GM10248 (cell line): ENCODE data around the gene BAIAP2L1.

Source experiments
- CTCF ChIA-PET: fragments of 300-600 bp; sonication (Branson Sonifier 250); formaldehyde crosslinking; extraction: SDS; loops from one replicate; lab custom pipeline; 2021; ENCODE audit warnings: antibody characterized with exemption; lab: Yijun Ruan, JAX
- POLR2A ChIA-PET: fragments of 350-650 bp; sonication (Branson Sonifier 250); formaldehyde crosslinking; extraction: SDS; loops from one replicate; lab custom pipeline; 2020; ENCODE audit warnings: antibody characterized with exemption; lab: Yijun Ruan, JAX
- DNase-seq: peaks from one replicate; pipeline ENCODE4 v3.0.0; 2012; ENCODE audit errors: extremely low spot score
- TF ChIP-seq, protein P1 (sequence below): IDR thresholded peaks from 2 replicates; pipeline ENCODE4 v1.5.1; 2012; ENCODE audit warnings: mild to moderate bottlenecking, low read depth; ENCODE audit errors: extremely low read depth, missing control alignments, control extremely low read depth

The BAIAP2L1 gene

DNA sequence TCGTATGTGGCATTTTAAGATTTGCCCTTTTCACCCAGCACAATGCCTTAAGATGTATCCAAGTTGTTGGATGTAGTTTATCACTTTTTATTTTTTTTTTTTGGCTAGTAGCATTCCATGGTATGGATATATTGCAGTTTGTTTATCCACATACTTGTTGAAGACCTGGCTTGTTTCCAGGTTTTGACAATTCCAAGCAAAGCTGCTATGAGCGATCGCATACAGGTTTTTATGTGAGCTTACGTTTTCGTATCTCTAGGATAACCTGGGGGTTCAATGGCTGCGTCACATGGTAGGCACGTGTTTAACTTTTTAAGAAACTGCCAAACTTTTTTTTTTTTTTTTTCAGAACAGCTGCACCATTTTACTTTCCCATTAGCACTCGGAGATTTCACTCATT is 32.2 kb downstream of the BAIAP2L1 start:
- ChIA-PET CTCF (interaction anchor here (1.3 kb wide), 1 partner anchor 74 kb away, joined by 3 read pairs; no protein-coding TSS in a partner anchor), POLR2A (interaction anchor here (0.6 kb wide), 1 partner anchor 509 kb away, joined by 3 read pairs; no protein-coding TSS in a partner anchor)
- TF ChIP-seq, protein P1, sequence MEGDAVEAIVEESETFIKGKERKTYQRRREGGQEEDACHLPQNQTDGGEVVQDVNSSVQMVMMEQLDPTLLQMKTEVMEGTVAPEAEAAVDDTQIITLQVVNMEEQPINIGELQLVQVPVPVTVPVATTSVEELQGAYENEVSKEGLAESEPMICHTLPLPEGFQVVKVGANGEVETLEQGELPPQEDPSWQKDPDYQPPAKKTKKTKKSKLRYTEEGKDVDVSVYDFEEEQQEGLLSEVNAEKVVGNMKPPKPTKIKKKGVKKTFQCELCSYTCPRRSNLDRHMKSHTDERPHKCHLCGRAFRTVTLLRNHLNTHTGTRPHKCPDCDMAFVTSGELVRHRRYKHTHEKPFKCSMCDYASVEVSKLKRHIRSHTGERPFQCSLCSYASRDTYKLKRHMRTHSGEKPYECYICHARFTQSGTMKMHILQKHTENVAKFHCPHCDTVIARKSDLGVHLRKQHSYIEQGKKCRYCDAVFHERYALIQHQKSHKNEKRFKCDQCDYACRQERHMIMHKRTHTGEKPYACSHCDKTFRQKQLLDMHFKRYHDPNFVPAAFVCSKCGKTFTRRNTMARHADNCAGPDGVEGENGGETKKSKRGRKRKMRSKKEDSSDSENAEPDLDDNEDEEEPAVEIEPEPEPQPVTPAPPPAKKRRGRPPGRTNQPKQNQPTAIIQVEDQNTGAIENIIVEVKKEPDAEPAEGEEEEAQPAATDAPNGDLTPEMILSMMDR, result no peak
- no peak for DNase-seq

DNA sequence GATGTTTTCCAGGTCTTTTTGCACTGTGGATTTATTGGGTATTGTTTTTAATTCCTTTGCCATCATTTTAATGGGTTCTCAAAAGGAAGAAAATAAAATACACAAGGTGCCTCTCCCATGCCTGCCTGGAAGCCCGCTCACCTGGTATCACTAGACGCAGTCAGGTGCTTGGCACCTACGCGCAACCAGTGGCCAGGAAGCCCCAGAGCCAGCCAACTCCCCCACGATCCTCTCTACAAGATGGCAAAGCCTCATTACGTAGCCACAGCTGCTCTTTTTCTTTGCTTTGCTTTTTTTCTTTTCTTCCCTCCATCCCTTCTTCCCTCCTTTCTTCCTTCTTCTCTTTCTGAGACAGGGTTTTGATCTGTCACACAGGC is 34.3 kb downstream of the BAIAP2L1 start:
- ChIA-PET CTCF (no interaction called here), POLR2A (no interaction called here)
- DNase-seq, result no peak
- TF ChIP-seq, protein P1, result no peak

DNA sequence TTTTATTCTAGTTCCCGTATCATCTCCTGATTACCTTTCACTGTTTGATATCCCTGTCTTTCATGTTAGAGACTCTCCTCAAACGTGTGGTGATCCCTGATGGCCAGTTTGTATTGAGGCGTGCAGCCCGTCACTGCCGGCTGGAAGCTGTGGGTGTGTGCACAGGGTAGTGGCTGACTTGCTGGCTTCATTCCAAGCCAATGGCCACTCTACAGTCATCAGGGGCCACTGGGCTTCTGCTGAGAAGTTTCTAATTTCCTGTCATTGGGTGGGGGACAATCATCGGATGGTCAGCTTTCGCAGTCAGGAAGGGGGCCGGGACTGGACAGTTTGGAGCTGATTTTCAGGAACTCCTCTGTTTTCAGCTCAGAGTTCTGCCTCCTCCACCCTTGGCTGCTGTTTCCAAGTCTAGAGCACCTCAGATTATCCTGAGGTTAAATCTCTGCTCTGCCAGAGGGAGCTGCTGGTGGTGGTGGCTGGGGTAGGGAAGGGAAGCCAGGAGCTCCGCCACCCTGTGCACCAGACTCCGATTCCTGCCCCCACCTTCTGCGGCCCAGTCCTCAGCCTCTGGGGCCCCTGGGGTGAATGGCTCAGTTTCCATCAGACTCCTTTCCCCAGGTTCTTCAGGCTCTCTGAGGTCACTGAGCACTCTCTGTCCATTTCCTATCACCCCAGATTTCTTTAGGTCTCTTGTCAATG is 34.9 kb downstream of the BAIAP2L1 start:
- TF ChIP-seq, protein P1, result no peak
- CTCF ChIA-PET, result no interaction called here
- no peak for DNase-seq
- POLR2A ChIA-PET, result no interaction called here

DNA sequence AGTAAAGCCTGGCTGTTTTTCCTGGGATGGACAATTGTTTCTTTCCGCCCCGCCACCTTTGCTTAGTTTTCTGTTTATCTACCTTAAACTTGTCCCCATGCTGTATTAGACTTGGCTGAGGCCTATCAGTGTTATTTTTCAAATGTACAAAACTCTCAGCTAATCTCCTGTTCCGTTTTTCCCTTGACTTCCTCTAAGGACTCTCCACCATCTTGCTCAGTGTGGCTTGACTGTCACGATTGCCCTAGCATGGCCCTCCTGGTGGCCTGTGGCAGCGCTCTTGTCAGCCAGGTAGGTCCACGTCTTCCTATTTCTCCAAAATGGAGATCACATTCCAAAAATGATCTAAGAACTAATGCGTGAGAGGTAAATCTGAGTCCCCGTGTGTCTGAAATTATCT is 36.7 kb downstream of the BAIAP2L1 start:
- TF ChIP-seq, protein P1, result no peak
- ChIA-PET POLR2A (no interaction called here), CTCF (interaction anchor here (0.9 to 1.6 kb wide), 2 partner anchors 27 to 37 kb away, joined by 3 to 4 read pairs; partner anchors contain the start of gene BAIAP2L1)
- DNase-seq, result no peak

DNA sequence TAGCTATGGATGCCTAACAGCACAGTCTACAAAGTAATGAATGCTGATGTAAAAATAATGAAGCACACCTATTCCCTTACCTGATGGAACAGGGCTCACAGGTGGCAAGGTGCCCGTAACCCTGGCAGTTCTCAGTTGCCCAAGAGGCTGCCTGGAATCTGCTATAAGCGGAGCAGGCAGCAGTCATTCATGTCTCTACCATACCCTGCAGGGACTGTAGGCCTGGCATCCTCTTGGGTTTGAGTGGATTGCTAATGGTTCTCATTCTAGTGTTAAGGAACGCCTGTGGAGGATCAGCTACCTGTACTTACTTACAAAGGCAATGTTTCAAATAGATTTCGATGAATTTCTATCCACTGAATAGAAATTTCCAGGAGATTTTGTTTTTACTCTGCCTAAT is 38.4 kb downstream of the BAIAP2L1 start:
- ChIA-PET CTCF (interaction anchor here (1.0 to 1.8 kb wide), 2 partner anchors 11 to 55 kb away, joined by 3 to 4 read pairs; no protein-coding TSS in a partner anchor), POLR2A (no interaction called here)
- DNase-seq, result no peak
- TF ChIP-seq, protein P1, result no peak

DNA sequence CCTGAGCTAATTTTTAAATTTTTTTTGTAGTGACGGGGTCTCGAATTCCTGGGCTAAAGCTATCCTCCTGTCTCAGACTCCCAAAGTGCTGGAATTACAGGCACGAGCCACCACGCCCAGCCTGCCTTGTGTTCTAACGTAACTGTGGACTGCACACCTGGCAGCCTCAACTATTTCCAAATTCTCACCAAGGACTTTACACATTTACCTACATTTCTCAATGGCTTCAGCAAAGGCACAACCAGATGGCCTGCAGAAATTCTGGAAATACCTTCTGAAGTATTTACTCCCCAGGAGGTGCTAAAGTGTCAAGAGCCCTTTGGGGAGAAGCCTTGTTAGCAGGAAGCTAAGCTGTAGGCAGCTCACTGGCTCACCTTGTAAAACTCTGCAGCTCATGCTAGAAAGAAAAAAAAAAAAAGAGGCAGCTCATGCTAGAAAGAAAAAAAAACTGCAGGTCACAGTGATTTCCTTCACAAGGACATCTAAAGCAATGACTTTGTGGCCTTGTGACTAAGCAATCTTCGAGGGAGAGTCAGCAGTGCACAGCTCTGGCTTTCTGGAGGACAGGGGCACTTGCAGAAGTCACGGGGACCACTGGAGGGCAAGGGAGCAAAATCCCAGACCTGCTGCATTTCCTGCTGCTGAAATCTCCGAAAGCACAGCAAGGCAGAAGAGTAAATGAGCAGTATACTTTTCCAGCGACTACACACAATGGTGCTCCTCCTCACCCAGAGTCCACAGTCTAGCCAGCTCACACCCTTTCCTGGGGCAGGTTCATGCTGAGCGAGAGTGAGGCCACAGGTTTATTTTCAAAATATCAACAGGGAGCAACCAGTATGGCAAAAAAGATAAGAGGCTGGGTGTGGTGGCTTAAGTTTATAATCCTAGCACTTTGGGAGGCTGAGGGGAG is 40.4 kb downstream of the BAIAP2L1 start:
- CTCF ChIA-PET, result interaction anchor here (0.8 kb wide), 1 partner anchor 24 kb away, joined by 3 read pairs; no protein-coding TSS in a partner anchor
- TF ChIP-seq, protein P1, result no peak
- no peak for DNase-seq
- POLR2A ChIA-PET, result interaction anchor here (0.6 kb wide), 2 partner anchors 10 to 40 kb away, joined by 4 to 5 read pairs; no protein-coding TSS in a partner anchor
